Mesendoderm (in vitro differentiated cells): ENCODE results near the gene RSAD1.
A peak's percentile ranks its signal among the peaks of the same experiment; 100 is the strongest.

Experiments used
- DNase-seq: peaks from one replicate; pipeline ENCODE4 v3.0.0; 2013
- H2AK5ac ChIP-seq: 2 replicates; pipeline ENCODE4 v1.6.1; 2013; ENCODE audit warnings: low read length, inconsistent platforms
- H2BK120ac ChIP-seq: 2 replicates; pipeline ENCODE4 v1.6.1; 2013; ENCODE audit warnings: low read depth, mild to moderate bottlenecking, low read length, moderate library complexity, mixed read lengths
- H2BK15ac ChIP-seq: replicated peaks from 2 replicates; pipeline ENCODE4 v1.6.1; 2013; ENCODE audit warnings: low read depth, mild to moderate bottlenecking, moderate library complexity
- H2BK5ac ChIP-seq: 2 replicates; pipeline ENCODE4 v1.6.1; 2013; ENCODE audit warnings: low read length, inconsistent platforms
- H3K18ac ChIP-seq: 2 replicates; pipeline ENCODE4 v1.6.1; 2013; ENCODE audit warnings: mild to moderate bottlenecking, low read length, mixed read lengths
- H3K23ac ChIP-seq: one replicate; pipeline ENCODE4 v1.6.1; 2013; ENCODE audit warnings: low read length
- H3K27ac ChIP-seq: 2 replicates; pipeline ENCODE4 v1.5.1; 2013; ENCODE audit warnings: low read depth, mild to moderate bottlenecking, inconsistent platforms, low read length, moderate library complexity
- H3K27me3 ChIP-seq: 2 replicates; pipeline ENCODE4 v1.6.1; 2013; ENCODE audit warnings: low read length, control low read depth, mild to moderate bottlenecking, inconsistent platforms; ENCODE audit not compliant: insufficient read depth, poor library complexity
- H3K36me3 ChIP-seq: 2 replicates; pipeline ENCODE4 v1.6.1; 2013; ENCODE audit warnings: low read length, inconsistent platforms; ENCODE audit not compliant: control insufficient read depth, insufficient read depth
- H3K4ac ChIP-seq: one replicate; pipeline ENCODE4 v1.6.1; 2013; ENCODE audit warnings: low read depth, mild to moderate bottlenecking, low read length, moderate library complexity
- H3K4me1 ChIP-seq: 2 replicates; pipeline ENCODE4 v1.6.1; 2013; ENCODE audit warnings: low read depth, low read length, inconsistent platforms; ENCODE audit not compliant: control insufficient read depth
- H3K4me2 ChIP-seq: 2 replicates; pipeline ENCODE4 v1.6.1; 2013; ENCODE audit warnings: low read length
- H3K4me3 ChIP-seq: 2 replicates; pipeline ENCODE4 v1.5.1; 2013; ENCODE audit warnings: mild to moderate bottlenecking, low read length
- H3K56ac ChIP-seq: one replicate; pipeline ENCODE4 v1.6.1; 2013; ENCODE audit warnings: low read length
- H3K79me1 ChIP-seq: 2 replicates; pipeline ENCODE4 v1.6.1; 2013; ENCODE audit warnings: low read length, inconsistent platforms
- H3K79me2 ChIP-seq: 2 replicates; pipeline ENCODE4 v1.6.1; 2013; ENCODE audit warnings: mild to moderate bottlenecking, low read length; ENCODE audit not compliant: control insufficient read depth, insufficient read depth
- H3K9ac ChIP-seq: 2 replicates; pipeline ENCODE4 v1.6.1; 2013; ENCODE audit warnings: low read length, inconsistent platforms
- H4K5ac ChIP-seq: one replicate; pipeline ENCODE4 v1.6.1; 2013; ENCODE audit warnings: low read length
- H4K8ac ChIP-seq: one replicate; pipeline ENCODE4 v1.6.1; 2013; ENCODE audit warnings: low read depth, mild to moderate bottlenecking, control low read depth, low read length, moderate library complexity
- WGBS: extraction: QIAGEN DNeasy Blood & Tissue Kit; methylation state at CpG from one replicate; pipeline ENCODE4 v1.1.7; 2013; ENCODE audit warnings: low lambda C conversion rate, missing lambda C conversion rate; ENCODE audit not compliant: insufficient coverage; ENCODE audit errors: extremely low coverage; 5-methylcytosine and 5-hydroxymethylcytosine counted together

RSAD1 gene

GRCh38 chr17:50469208-50469605 is 9.5 kb upstream of the RSAD1 start:
- no peak for DNase-seq
- H3K4me3 ChIP-seq: no peak overlapping the region
- no CpG with 5 or more reads among the region's 37 CpGs for WGBS

GRCh38 chr17:50469671-50470305 is 8.9 kb upstream of the RSAD1 start:
- no peak overlapping the region for H3K4ac ChIP-seq
- no peak overlapping the region for H2BK120ac ChIP-seq
- no peak overlapping the region for H3K18ac ChIP-seq
- no peak overlapping the region for H4K5ac ChIP-seq
- no peak overlapping the region for H4K8ac ChIP-seq
- no peak overlapping the region for H3K4me2 ChIP-seq
- H3K56ac ChIP-seq: peak overlapping the region; percentile 62
- no peak overlapping the region for H3K23ac ChIP-seq
- no peak overlapping the region for H3K27ac ChIP-seq
- DNase-seq: no peak
- H2AK5ac ChIP-seq: no peak overlapping the region
- H3K27me3 ChIP-seq: no peaks in the 10 kb centered on the region
- no peak overlapping the region for H2BK5ac ChIP-seq
- no peaks in the 10 kb centered on the region for H3K79me1 ChIP-seq
- H3K4me3 ChIP-seq: no peak overlapping the region
- no peak overlapping the region for H3K9ac ChIP-seq
- H3K36me3 ChIP-seq: no peaks in the 10 kb centered on the region
- H3K79me2 ChIP-seq: no peaks in the 10 kb centered on the region
- no CpG with 5 or more reads among the region's 19 CpGs for WGBS
- H3K4me1 ChIP-seq: no peaks in the 10 kb centered on the region
- H2BK15ac ChIP-seq: no peak overlapping the region

More at GRCh38 chr17:50469208-50469605, 9.5 kb upstream of the RSAD1 start:
- Histone ChIP-seq H4K5ac (no peak overlapping the region), H2AK5ac (no peak overlapping the region), H3K27me3 (no peaks in the 10 kb centered on the region), H3K4me2 (peak overlapping the region; percentile 11), H3K27ac (no peak overlapping the region), H3K23ac (no peak overlapping the region), H3K79me1 (no peaks in the 10 kb centered on the region), H3K4me1 (no peaks in the 10 kb centered on the region), H3K79me2 (no peaks in the 10 kb centered on the region), H2BK15ac (no peak overlapping the region), H3K56ac (peak overlapping the region; percentile 62), H3K36me3 (no peaks in the 10 kb centered on the region), H2BK5ac (no peak overlapping the region), H3K9ac (peak overlapping the region; percentile 7), H2BK120ac (no peak overlapping the region), H3K4ac (no peak overlapping the region), H3K18ac (no peak overlapping the region), H4K8ac (no peak overlapping the region)

- Histone ChIP-seq H2BK15ac (no peak overlapping the region), H3K79me1 (no peaks in the 10 kb centered on the region), H4K5ac (no peak overlapping the region), H3K23ac (no peak overlapping the region), H3K27ac (no peak overlapping the region), H3K79me2 (no peaks in the 10 kb centered on the region), H2BK120ac (no peak overlapping the region), H2BK5ac (no peak overlapping the region), H4K8ac (no peak overlapping the region), H3K36me3 (no peaks in the 10 kb centered on the region), H3K4me1 (no peaks in the 10 kb centered on the region), H2AK5ac (no peak overlapping the region), H3K4ac (no peak overlapping the region), H3K4me3 (no peak overlapping the region), H3K9ac (no peak overlapping the region), H3K27me3 (no peaks in the 10 kb centered on the region), H3K4me2 (no peak overlapping the region), H3K56ac (no peak overlapping the region), H3K18ac (no peak overlapping the region)
- no peak for DNase-seq
- no CpG with 5 or more reads among the region's 6 CpGs for WGBS
Measured at GRCh38 chr17:50470426-50470825, 8.2 kb upstream of the RSAD1 start.

- H3K79me2 ChIP-seq: no peaks in the 10 kb centered on the region
- no peak overlapping the region for H3K4ac ChIP-seq
- no peaks in the 10 kb centered on the region for H3K36me3 ChIP-seq
- no peak overlapping the region for H2AK5ac ChIP-seq
- no peak overlapping the region for H2BK120ac ChIP-seq
- H3K4me3 ChIP-seq: no peak overlapping the region
- no peak overlapping the region for H3K23ac ChIP-seq
- no peak overlapping the region for H2BK5ac ChIP-seq
- no peak for DNase-seq
- no peak overlapping the region for H3K27ac ChIP-seq
- no peaks in the 10 kb centered on the region for H3K4me1 ChIP-seq
- WGBS: no CpG with 5 or more reads among the region's 22 CpGs
- no peak overlapping the region for H4K8ac ChIP-seq
- H3K4me2 ChIP-seq: no peak overlapping the region
- no peak overlapping the region for H4K5ac ChIP-seq
- H3K27me3 ChIP-seq: no peaks in the 10 kb centered on the region
- no peaks in the 10 kb centered on the region for H3K79me1 ChIP-seq
- H3K9ac ChIP-seq: no peak overlapping the region
- H2BK15ac ChIP-seq: no peak overlapping the region
- H3K18ac ChIP-seq: no peak overlapping the region
- H3K56ac ChIP-seq: no peak overlapping the region
Measured at GRCh38 chr17:50471009-50471905, 7.4 kb upstream of the RSAD1 start.

GRCh38 chr17:50472286-50472685 is 6.4 kb upstream of the RSAD1 start:
- H3K27ac ChIP-seq: no peak overlapping the region
- no peak overlapping the region for H2BK120ac ChIP-seq
- DNase-seq: no peak
- no peaks in the 10 kb centered on the region for H3K36me3 ChIP-seq
- no peak overlapping the region for H3K9ac ChIP-seq
- no peak overlapping the region for H3K56ac ChIP-seq
- H3K4me1 ChIP-seq: no peaks in the 10 kb centered on the region
- H3K4ac ChIP-seq: no peak overlapping the region
- H2BK5ac ChIP-seq: no peak overlapping the region
- H2BK15ac ChIP-seq: no peak overlapping the region
- H3K79me1 ChIP-seq: no peaks in the 10 kb centered on the region
- H3K79me2 ChIP-seq: no peaks in the 10 kb centered on the region
- H4K5ac ChIP-seq: no peak overlapping the region
- H3K4me2 ChIP-seq: no peak overlapping the region
- WGBS: no CpG with 5 or more reads among the region's 10 CpGs
- H3K23ac ChIP-seq: no peak overlapping the region
- no peak overlapping the region for H3K4me3 ChIP-seq
- no peak overlapping the region for H4K8ac ChIP-seq
- H3K27me3 ChIP-seq: no peaks in the 10 kb centered on the region
- no peak overlapping the region for H2AK5ac ChIP-seq
- H3K18ac ChIP-seq: no peak overlapping the region
